HG03097 (cell line): ENCODE results near the gene CCDC78.

Experiments used
- ATAC-seq: cut with Tn5 transposase; IDR thresholded peaks from one replicate; pipeline ENCODE4 v1.9.1; 2021; ENCODE audit not compliant: unreplicated experiment, low FRiP score

Gene CCDC78

DNA sequence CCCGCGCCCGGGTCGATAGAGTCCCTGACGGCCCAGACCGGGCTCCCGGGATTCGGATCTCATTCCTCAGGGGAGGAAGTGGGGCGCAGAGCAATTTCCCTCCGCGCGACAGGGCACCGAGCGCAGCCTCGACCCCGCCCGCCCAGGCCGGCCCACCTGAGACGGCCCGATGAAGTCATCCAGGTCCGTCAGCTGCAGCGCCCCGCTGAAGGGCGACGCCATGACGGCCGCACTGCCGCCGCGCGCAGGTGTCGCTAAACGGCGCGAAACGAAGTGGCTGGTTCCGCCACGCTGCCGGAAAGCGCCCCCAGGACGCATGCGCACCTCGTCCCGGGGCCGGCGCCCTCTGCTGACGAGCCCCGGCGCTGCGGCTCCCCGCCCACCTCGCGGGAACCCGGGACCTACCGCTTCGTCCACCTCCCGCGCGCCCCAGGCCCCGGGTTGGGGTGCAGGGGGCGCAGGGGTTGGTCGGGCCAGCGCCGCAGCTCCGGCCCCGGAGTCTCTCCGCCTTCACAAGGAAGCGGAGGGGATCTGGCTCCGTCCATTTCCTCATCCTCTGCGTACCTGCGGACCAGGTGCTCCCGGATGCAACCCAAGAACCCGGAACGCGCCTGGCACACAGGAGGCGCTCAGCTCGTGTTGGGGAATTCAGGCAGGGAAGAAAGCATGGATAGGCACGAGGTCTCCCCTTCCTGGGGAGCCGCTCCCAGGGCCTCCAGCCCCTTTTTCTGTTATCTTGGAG lies 14.7 kb upstream of the CCDC78 start, which contains the start of gene CIAO3:
Gene CIAO3, minus strand, starts transcription at position 234 of the 742 bp plus-strand sequence. Its CDS starts 12 bp downstream, at position 222.
- peak; percentile 80 for ATAC-seq

DNA sequence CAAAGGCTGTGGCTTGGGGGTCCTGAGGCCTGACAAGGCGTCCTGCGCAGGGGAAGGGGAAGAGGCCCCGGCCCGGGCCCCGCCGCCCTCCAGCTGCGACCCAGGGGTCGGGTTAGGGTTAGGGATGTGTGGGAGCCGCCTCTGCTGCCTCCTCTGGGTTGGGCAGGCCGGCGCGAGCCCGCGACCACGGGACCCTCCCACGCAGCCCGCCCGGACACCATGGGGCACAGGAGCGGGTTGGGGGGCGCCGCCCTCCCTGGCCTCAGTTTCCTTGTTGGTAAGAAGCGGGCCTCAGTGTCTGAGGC lies 14.2 kb upstream of the CCDC78 start:
- ATAC-seq = peak; percentile 15

DNA sequence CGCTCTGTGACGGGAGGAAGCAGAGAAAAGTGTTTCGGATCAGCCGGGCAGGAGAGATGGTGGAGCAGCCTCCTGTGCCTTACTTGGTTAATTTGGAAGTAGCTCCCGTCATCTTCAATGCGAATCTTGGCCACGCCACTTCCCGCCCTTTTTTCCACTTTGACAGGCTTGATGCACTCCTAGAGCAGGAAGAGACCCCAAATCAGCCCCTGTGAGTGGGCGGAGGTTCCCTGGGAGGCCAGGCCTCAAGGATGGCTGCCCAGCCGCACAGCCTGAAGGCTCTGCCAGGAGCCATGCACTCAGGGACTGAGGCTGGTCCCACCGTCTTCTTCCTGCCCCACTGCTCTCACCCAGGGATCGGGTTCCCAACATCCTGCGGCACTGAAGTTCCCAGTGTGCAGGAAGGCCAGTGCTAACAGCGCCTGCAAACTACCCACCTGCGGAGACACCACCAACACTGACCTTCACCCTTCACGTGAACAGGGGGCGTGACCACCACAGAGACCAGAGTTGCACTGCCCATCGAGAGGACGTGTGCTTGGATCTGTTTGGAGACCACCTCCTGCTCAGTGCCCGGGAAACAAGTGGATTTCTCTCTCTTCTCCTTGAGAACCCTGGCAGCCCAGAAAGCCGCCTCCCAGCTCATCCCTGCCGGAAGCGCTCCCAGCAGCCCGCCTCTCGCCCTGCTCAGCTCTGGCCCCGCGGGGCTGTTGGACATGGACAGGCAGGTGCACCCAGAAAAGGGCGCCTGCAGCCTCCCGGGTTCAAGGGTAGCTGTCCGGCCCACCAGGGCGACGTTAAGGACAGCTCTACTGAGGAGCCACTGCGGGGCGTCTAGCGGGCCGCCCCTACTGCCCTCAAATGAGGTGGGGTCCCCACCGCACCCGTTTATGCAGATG lies 13.6 kb upstream of the CCDC78 start:
- no peak for ATAC-seq

DNA sequence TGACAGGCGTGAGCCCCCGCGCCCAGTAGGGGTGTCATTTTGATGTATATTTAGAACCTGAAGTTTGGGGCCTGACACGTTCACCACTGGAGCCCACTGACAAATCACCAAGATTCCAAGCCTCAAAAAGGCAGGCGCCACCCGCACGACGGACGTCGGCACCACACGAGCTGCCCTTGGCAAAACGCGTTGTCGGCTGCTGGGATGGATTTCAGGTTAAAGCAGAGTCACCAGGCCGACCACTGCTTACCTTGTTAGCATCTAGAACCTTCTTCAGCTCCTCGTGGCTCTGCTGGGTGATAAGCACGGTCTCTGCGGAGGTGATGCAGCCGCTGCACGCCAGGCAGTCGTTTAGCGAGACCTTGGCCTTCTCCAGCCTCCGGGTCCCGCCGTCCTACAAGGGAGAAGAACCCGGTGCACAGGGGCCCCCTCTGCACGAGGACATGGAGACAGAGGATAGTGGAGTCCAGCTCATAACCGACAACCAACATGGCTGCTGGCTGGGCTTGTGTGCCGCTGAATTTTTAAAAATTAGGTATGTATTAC lies 10.8 kb upstream of the CCDC78 start:
- no peak for ATAC-seq

DNA sequence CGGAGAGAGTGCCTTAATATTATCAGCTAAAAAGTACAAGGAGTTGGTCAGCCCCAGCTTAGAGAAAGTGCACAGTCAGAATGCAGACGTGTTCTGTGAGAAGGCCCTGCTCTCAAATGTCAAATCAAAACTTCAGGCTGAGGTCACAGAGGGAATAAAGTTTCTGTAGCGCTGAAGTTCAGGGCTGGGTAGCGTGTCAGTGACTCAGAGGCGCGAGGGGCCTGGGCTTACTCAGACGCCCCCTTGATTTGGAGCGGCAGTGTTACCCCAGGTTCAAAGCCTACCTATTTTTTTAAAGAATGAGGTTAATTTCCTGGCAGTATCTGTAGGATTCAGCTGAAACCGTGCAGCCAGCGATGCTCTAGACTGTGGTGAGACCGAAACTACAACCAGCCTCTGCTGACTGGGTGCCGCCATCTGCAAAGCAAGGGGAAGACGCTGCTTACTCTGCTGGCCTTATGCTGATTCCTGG lies 9.8 kb upstream of the CCDC78 start:
- no peak for ATAC-seq

DNA sequence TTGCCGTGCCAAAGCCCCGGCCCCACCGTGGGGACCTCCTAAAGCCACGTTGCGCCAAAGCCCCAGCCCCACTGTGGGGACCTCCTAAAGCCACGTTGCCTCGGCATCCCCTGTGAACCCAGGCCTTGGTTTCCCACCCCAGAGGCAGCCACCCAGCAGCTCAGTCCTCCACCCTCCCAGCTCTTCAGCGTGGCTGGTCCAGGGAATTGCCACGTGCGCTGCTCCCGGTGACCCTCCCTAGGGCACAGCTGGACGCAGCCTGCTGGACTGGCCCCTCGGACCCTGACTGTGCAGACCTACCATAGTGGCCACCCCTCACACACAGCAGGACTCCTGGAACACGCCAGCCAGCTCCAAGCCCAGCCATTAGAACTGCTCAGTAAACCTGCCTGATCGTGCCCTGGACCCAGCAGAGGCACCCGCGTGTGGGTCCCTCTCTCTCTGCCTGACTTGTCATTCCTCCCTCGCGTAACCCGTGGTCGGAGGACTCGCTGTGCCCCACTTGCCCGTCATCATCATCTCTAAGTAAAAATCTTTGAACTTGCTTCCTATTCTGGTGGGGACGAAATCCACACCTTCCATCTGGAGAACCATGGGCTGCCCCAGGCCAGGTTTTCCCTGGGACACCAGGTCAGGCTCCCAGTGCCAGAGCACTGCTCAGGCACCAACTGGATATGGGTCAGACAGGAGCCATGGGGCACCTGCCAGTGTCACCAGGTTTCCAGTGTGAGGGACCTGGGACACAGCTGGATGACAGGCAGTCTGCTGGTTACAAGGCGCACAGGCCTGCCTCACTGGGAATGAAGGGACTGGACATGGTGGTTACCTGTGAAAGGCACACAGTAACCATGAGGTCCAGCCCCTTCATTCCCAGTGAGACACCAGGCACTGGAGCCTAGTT lies 9.0 kb upstream of the CCDC78 start:
- ATAC-seq = no peak

DNA sequence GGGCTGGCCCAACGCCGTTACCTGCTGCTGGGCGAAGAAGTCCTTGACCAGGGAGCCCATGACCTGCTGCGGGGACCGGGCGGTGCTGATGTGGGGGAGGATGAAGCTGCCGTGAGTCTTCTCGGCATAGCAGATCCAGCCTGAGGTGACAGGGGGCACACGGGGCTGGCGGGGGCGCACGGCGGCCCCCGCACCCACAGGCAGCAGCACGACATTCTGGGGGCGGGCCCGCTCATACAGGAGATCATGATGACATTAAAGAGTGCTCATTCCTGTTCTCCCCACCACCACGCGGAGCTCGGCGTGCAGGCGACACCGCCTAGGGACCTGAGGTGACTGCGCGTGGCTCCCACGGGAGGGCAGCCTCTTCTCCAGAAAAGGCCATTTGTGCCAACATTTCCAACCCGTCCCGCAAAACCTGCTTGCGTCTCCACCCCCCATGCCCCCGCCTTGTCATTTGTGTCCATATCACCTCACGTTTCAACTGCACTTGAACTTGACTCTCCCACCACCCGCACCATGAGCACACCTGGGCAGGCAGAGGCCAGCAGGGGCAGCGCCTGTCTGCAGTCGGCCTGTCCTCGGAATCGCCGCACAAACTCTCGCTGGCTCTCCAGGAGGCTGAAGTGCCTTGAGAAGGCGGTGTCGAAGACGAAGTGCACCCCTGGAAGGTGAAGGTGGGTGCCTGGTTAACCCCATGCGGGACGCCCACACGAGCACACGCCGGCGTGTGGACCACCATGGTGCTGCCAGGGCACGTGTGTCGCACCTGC lies 8.2 kb upstream of the CCDC78 start:
- ATAC-seq = no peak

DNA sequence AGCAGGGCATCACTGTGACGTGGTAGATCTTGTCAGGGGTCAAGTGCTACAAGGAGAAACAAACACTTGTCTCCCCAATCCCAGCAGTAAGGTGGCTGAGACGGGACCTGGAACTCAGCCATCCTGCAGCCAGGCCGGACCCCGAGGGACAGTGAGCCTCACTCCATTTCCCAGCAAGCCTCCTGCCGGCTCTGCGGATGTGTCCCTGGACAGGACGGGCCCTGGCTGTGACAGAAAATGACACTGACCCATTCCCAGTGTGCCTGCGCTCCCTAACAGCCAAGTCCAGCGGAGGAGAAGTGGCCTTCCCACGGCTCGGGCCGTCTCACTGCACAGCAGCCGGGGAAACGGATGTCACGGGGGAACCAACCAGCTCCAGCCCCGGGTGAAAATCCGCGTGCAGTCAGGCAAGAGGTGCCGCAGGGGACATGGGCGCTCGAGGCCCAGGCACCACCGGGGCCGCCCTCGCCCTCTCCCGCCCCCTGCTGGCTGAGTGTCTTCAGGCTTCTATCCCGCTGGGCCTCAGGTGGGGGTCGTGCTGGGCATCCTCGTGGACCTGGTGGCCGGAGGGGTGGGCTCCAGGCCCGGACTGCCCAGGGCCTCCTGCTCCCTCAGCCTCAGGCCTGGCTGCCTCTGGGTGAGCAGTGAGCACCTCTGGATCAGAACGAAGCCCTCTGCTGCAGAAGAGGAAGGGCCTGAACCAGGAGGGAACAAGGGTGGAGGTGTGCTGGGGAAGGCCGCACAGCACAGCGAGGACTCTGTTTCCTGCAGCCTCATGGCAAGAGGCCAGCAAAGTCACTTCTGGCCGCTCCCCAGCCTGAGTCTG lies 7.4 kb upstream of the CCDC78 start:
- no peak for ATAC-seq

DNA sequence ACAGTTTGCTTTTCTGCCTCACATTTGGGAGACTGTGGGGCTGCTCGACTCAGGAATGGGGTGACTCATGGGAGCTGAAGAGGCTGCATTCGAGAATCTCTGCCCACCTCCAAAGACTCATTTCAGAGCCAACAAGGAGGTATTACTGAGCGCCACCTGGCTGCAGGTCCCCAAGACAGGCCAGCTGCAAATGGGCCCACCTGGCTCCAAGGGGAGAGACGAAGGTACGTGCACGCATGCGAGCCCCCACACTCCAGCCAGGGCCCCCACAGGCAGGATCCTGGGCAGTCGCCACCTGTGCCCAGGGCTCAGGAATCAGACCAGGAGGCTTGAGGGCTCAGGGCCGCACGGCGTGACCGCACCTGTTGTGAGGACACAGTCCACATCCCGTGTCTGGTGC lies 6.7 kb upstream of the CCDC78 start:
- no peak for ATAC-seq

DNA sequence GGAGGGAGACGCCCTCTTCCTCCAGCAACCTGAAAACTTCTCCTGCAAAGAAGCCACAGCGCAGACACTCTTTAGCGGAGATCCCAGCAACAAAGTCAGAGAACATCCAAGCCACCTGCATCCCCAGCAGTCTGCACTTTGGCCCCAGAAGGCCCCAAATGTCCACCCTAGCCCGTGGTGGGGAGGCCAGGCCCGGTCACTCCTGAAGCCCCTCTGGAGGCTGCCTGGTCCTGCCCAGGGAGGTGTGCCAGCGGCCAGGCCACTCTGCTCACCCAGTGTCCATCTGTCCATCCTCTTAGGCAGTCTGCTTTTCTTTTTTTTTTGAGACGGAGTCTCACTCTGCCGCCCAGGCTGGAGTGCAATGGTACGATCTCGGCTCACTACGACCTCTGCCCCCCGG lies 6.1 kb upstream of the CCDC78 start:
- no peak for ATAC-seq

DNA sequence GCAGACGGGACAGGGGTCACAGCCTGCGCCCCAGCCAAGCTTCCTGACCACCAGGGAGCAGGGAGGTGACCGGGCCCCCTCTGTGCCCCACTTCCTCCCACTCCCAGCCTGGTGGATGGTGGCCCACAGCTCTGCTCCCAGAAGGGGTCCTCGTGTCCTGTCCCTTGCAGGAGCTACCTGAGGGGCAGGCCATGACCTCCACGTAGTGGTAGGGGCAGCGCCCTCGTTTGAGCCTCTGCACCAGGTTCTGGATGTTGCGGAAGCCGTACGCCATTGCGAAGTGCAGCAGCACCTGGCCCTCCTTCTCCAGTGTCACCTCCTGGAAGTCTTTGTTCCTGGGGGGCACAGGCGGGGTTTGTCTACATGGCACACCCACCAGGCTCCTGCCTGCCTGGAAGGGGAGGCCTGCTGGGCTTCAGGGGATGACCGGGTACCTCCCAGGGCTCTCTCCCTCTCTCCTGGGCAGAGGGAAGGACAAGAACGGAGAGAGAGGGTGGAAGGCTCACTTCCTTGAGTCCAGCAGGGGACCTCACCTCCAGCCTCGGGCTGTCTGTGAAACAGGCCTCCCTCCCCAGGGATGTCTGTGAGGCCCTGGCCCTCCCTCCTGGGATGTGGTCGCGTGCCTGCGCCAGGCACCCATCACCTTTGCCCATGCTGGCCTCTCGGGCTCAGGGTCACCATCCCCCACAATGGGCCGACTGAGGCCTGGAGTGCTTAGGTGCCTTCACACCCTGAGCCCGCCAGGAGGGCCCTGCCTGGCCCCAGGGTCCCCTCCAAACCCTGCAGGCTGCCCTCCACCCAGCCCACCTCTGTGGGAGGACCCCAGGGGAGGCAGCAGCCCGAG lies 4.6 kb upstream of the CCDC78 start:
- no peak for ATAC-seq

DNA sequence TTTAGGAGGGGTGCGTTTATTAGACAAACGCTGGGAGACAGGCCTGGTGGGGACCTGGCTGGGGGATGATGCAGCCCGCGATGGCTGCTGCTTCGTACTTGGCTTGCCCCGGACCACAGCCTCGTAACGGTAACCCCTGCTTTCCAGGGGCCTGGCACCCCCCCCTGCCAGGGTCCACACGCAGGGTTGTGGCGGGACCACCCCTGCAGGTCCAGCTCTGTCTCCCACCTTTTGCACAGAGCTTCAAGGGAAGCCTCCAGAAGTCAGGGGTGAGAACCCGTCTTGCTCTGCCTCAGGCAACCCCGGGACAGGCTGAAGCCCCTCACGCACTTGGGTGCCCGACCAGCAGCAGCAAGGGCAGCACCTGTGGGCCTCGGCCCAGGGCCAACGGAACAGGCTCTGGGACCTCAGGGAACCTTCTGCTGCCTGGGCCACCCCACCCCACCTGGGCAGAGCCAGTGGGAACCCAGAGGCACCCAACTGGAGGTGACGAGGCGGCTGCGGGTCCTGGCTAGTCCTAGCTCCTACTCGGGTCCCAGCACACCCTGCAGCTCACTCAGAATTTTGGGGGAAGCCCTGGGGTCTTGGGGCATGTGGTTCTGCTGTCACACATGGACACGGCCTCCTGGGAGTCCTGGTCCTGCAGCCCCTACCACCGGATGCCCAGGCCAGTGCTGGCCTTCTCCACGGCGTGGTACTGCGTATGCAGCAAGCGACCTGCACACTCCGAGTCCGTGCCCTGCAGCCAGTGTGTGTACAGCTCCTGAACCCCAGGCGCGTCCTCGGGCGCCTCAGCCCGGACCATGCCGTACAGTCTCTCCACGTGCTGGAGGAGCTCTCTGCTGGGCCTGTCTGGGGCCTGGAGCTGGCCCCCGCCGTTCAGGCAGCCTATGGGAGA lies 3.8 kb upstream of the CCDC78 start:
- ATAC-seq = no peak

DNA sequence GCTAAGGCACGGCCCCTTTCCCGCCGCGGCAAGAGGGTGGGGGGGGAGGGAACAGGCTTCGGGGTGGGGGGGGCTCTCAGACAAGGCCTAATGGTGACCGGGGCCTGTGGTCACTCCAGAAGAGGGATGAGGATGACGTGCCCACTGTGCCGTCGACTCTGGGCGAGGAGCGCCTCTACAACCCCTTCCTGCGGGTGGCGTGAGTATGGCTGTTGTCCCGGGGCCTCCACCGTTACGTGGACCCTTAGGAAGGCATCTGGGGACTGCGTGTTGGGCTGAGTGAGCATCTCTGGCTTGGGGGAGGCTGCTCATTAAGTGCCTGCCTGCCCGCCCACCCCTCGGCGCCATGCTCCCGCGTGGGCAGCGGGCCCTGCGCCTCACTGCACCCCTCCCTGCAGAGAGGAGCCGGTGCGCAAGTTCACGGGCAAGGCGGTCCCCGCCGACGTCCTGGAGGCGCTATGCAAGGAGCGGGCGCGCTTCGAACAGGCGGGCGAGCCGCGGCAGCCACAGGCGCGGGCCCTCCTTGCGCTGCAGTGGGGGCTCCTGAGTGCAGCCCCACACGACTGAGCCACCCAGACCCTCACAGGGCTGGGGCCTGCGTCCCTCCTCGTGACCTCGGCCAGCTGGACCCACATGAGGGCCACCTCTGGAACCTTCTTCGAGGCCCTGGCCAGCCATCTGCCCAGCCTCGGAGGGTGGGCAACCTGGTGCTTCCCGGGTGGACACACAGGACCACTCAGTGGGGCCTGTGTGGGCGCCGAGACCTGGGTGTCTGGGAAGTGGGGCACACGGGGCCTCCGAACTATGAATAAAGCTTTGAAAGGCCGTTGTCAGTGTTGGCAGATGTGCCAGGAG lies 2.9 kb upstream of the CCDC78 start:
- no peak for ATAC-seq

DNA sequence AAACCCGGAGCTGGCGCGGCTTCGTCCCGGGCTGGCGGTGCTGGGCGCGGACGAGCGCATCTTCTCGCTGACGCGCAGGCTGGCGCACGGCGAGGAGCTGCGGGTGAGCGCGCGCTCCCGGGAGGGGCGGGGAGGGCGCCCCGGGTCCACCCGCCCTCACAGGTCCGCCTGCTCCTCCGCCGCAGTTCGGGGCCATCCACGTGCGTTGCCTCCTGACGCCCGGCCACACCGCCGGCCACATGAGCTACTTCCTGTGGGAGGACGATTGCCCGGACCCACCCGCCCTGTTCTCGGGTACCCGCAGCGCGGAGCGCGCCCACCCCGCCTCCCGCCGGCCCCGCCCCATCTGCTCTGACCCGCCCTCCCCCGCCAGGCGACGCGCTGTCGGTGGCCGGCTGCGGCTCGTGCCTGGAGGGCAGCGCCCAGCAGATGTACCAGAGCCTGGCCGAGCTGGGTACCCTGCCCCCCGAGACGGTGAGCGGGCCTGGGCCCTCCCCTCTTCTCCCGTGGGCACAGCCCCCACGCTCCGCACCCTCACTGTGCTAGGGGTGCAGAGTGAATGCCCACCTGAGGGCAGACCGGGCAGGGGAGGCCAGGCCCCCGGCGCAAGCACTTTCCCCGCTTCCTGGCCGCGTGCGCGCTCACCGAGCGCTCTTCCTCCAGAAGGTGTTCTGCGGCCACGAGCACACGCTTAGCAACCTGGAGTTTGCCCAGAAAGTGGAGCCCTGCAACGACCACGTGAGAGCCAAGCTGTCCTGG lies 2.1 kb upstream of the CCDC78 start:
- ATAC-seq = peak; percentile 25

DNA sequence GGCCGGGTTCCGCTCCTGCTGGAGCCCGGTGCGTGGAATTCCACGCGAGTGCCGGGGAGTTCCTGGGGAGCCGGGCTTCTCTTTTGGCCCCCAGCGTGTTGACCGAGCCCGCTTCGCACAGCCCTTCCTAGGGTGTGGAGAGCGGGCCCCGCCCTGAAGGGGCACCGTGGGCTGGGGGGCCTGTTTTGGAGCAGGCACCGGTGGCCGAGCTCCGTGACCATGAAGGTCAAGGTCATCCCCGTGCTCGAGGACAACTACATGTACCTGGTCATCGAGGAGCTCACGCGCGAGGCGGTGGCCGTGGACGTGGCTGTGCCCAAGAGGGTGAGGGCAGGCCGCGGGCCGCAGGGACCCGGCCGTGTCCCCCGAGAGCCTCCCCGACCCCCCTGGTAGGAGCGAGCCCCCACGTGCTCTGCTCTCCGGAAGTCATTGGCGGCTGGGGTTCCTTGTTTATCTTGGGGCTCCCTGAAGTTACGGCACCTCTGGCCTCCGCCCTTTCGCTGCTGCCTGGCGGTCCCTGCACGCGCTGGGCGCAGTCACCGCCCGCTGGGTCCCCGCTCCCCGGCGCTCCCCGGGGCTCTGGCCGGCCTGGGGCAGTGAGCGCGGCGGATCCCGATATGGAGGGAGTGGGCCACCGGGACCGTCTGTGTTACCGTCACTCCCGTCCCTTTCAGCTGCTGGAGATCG lies 1.2 kb upstream of the CCDC78 start:
- ATAC-seq = no peak
